Pons (tissue), 1 donor: ENCODE results near the gene GNB1L.

Source experiments
- DNase-seq: peaks from one replicate; pipeline ENCODE4 v3.0.0-alpha.2; 2016; ENCODE audit warnings: low spot score

GNB1L gene, protein sequence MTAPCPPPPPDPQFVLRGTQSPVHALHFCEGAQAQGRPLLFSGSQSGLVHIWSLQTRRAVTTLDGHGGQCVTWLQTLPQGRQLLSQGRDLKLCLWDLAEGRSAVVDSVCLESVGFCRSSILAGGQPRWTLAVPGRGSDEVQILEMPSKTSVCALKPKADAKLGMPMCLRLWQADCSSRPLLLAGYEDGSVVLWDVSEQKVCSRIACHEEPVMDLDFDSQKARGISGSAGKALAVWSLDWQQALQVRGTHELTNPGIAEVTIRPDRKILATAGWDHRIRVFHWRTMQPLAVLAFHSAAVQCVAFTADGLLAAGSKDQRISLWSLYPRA

DNA sequence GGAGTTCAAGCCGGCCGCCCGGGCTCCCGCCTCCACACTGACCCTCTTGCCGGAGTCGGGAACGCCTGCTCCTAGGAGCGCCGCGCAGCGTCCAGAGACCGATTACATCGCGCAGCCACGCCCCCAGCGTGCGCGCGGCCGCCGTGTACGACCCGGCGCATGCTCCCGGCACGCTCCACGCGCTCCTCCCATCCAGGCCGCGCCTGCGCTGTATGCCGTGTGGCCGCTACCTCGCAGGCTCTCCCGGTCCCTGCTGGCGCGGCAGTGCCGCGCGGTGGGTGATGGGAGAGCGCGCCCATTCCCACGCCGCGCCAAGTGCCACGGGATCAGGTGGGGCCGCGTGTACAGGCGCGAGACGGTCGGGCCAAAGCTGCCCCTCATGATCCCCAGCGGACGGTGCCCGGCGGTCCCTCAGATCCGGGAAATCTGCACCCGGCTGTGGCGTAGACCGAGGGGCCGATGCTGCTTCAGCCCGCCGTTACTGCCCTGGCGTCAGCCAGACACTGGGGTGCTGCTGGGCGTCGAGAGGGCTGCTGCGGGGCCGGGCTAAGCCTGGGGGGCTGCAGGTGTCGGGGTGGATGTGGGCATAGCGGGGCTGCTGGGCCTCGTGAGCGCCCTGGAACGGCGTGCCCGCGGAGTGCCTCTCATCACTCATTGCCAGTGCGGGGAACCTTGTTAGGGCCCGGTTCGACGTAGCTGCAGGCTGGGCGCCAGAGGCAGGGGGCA, at the start of gene GNB1L, which contains the start of gene RTL10:
TSS of gene GNB1L (minus strand) at position 97 of the 726 bp plus-strand sequence. CDS start 33,519 bp downstream, outside the sequence.
TSS of gene RTL10 (minus strand) at position 97 of the 726 bp plus-strand sequence. CDS start 2,613 bp downstream, outside the sequence.
- DNase-seq = peak; percentile 95

DNA sequence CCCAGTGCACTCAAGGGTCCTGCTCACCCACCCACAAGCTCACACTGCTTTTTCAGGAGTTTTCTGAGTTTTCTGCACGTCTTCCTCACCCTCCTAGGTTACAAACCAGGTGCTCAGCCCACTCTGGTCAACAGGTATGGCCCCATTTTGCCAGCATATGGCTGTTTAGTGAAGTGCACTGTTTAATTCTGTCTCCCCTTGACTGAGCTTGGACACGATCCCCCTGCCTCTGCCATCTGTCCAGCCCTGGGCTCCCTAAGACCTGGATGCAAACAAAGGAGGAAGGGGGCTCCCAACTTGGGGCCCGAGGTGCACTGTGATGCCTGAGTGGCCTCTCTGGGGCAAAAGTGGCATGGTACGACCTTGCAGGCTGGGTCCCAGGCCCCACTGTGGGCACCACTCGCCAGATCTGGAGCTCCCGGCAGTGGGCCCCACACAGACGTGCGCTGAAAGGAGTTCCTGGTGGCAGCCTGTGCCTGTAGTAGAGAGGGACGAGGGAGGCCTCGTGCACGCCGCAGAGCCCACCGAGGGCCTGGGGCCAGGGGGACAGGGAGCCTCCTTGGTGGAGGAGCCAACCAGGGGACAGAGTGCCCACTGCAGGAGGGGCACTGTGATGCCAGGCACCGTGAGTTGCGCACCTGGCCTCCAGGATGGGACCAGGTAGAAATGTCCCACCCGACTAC, 49.6 kb upstream of the GNB1L start:
- no peak for DNase-seq

DNA sequence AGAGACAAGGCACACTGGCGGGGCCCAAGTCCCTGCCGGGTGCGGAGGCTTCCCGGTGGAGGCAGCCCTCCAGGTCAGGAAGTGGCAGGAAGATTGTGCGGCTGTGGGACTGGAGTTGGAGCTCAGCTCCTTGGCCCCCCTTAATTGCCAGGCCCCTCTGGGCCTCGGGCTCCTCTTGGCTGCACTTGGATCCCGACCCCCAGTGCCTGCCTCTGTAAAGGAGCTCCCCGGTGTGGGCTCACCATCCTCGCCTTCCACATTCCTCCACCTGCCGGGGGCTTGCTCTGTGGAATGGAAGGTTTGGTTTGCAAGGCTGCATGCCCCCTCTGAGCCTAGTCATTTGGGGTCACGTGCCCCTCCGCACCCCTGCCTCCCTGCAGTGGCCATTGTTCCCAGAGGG, 48.8 kb upstream of the GNB1L start:
- DNase-seq = no peak

DNA sequence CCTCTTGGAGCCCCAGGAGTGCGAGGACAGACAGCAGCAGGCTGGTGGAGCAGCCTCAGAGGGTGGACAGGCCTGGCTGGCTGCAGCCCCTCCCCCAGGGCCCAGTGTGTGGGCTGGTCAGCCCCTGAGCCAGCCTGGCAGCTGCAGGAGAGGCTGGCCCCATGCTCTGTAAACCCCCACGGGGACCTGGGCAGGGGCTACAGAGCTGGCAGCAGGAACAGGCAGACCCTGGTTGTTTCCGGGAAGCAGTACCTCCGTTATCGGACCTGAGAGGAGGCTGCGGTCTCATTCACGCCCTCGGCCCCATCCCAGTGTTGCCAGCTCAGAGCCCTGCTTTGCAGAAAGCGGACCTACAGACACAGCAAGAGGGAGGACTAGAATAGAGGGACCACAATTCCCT, 48.4 kb upstream of the GNB1L start:
- no peak for DNase-seq

DNA sequence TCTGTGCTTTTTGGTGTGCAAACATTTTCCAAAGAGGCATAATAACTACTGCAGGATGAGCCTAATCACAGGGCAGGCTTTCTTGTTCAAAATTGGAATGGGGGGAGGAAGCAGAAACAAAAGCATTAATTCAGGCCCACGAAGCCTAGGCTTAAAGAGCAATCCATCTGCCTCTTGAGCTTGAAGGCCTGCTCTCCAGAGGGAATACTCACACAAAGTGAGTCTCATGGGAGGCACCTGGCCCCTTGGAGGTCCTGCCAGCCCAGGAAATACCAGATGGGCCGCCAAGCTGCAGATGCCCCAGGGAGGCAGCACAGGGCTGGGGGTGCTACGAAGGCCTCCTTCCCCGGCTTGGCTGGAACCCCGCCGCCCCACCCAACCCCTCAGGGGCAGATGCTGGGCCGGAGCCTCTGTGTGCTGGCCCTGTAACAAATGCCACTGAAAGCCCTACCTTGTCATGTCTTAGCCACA, 47.6 kb upstream of the GNB1L start:
- no peak for DNase-seq

DNA sequence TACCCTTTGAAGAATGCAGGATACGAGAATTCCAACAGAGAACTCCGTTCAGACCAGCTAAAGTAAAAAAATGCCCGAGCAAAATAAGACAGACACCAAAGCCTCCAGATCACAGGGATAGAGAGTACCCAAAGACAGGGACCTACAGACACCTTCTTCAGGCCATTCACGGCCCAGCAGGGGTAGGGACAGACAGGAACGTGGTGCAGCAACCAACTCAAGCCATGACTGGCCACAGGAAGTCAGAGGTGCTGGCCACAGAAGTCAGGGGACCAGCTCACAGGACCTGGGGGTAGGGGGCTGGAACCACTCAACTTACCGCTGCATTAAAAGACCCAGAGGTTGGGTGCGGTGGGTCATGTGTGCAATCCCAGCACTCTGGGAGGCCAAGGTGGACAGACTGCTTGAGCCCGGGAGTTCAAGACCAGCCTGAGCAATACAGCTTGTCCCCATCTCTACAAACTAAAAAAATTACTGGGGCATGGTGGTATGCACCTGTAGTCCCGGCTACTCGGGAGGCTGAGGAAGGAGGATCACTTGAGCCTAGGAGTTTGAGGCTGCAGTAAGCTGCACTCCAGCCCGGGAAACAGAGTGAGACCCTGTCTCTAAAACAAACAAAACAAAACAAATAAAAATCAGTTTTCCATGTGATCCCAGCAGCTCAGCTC, 47.0 kb upstream of the GNB1L start:
- no peak for DNase-seq

DNA sequence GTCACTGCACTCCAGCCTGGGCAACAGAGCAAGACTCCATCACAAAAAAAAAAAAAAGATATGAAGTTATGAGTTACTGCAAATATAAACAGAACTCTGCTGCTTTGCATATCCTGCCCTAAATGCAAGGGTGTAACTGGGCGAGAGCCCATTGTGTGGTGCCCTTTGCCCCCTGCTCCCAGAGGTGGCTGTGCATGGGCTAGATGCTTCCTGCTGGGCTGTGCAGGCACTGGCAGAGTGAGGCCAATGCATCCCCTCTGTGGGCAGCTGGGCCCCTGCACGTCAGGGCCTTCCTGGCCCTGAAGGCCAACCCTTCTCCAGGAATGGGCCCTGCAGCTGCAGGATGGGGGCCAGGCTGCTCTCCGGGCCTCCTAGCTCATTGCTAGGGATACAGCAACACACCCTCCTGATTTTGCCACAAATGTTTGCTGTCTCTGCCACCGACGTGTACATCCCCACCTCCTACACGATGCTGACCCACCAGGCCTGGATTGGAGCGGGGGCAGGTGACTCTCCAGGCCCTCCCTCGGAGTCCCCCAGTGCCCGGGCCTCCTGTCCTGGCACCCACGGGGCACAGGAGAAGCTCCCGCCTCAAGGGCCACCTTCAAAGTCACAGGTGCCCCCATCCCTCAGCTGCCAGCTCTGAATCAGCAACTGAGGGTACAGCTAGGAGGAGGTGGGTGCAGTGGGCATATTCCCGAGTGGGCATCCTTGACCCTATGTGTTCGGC, 46.2 kb upstream of the GNB1L start:
- DNase-seq = no peak

DNA sequence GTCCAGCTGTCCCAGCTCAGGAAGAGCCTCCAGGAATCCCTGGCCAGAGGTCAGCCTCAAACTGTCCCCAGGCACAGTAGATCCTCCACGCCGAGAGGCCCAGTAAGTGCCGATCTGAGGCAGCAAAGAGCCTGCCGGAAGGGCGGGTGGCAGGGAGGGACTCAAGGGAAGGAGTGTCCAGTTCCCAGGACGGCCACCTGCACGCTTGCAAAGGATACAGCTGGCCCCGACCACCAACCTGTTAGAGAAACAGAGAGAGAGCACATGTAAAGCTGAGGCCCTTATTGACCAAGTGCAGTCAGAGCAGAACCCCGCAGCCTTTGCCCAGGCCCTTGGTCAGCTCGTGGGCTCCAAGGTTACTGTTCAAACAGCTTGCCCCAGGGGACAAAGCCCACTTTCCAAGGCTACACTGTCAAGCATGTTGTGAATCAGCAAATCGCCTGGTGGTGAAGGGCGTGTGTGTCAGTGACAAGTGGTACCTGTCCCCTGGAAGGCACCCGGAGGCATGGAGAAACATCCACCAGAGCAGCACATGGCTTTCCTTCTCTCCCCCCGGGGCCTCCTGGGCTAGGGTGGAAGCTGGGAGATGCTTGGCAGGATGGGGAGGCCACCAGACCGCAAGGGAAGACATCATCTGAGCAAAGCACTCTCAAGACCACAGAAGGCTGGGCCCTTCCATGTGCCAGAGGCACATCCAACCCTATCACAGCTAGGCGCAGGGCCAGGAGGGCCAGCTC, 44.3 kb upstream of the GNB1L start:
- no peak for DNase-seq

DNA sequence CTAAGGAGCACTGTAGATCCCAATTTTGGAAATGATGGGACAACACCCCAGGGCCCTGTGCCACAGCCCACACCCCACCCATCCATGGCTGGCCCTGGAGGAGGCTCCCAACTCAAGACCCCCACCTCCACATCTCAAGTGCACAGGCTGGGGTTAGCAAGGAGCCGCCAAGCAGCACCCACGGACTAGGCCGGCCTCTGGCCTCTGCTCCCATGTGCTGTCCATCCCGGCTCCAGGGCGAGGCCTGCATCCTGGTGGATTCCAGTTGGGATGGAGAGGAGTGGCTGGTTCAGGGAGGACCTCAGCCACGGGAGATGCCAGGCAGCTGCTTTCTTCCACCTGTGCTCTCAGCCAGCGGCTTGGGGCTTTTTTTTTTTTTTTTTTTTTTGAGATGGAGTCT, 43.5 kb upstream of the GNB1L start:
- DNase-seq = no peak

DNA sequence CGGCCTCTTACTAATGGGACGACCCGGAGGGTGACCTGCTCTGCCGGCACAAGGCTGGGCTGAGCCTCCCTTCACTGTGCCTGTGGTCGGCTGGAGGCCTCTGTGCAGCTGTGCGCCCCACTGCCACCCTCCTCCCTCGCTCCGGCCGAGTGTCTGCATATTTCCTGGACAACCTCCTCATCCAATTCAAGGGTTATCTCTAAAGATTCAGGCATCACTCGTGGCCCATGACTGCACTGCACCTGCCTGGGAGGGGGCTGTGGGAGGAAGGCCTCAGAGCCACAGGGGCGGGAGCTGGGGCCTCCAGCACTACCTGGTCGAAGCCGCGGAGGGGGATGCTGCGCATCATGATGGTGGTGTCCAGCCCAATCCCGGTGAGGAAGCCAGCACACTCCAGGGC, 43.1 kb upstream of the GNB1L start:
- DNase-seq = no peak

DNA sequence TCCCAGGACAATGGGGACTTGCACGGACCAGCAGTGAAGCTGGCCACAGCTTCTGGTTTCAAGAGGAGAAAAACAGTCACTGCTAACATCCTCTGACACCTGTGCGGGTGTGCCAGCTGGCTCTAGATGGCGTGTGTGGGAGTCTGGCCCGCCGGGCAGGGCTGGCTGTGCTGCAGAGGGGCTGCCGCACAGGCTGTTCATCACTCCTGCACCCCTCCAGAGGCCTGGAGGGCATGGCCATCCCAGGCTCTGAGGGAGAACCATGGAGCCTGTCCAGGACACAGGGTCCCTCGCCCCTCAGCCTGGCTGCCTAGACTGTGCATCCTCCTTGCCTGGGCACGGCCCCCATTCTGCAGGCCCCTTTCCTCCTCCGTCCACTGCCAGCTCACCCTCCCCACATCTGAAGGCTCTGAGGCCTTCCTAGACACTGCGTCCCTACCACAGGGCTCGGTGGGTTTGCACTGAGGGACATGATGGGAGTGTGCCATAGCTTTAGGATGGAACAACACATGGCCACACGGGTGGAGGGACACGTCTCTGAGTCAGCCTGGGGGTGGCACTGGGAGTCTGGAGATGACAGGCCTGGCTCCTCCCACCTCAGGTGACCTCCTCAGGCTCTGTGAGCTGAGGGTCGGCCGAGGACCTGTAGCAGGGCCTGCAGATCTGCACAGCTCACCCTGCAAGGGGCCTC, 42.1 kb upstream of the GNB1L start:
- DNase-seq = no peak

DNA sequence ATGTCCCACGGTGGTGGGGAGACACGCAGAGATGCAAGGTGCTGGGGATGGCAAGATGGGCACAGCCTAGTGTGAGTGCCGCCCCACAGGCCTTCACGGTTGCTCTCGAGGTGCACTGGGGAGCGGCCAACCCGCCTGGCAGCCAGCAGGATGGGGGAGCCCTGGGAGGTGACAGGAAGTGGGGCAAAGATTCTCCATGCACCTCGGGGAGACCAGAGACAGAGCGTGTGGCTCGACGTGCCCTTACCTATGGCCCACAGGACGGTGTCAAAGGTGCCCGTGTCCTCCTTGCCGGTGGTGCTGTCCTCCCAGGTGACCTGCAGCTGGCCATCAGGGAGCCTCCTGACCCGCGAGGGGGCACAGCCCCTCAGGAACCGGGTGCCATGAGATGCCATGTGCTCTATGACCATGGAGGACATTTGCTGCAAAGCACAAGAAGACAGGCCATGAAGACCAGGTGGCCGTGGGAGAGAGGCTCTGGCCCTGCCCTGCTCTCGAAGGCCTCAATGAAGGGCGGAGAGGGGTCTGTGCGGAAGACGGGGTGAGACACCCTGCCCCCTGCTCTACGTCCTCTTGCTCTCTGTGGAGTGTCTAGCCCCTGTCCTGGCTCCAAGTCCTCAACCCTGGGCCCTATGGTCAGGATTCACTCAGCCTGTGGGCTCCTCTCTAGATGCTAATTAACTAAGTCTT, 40.6 kb upstream of the GNB1L start:
- no peak for DNase-seq

DNA sequence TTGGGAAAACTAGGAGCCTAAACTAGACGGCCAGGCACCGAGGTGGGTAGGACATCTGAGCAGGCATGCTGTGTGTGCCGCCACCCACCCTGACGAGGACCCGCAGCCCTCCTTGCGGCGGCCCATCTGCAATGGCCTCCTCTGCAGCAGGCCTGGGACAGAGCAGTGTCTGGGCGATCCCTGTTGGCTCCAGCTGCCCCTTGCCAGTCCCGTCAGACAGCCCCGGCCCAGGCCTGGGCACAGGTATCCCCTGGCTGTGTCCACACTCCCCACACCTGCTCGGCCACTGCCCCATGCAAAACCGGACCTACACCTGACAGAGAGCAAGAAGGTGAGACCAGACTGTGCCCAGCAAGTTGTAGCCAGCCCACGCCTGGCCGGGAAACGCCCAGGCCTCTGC, 38.7 kb upstream of the GNB1L start:
- DNase-seq = no peak

DNA sequence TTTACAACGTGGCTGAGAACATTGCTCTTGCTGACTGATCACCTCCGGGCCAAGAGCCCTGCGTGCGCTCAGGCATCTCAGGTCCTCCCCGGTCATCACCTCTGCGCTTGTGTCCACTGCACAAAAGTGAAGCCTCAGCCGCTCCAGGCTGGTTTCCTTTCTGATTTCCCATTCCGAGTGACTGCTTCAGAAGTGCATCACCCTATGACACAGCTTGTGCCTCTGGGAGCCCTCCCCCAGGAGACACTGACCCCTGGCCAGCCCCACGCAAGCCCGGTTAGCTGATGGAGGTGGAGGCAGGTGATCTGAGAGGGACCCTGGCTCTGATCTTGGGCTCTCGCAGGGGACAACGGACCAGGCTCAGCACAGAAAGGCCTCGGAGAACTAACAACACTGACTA, 38.3 kb upstream of the GNB1L start:
- no peak for DNase-seq

DNA sequence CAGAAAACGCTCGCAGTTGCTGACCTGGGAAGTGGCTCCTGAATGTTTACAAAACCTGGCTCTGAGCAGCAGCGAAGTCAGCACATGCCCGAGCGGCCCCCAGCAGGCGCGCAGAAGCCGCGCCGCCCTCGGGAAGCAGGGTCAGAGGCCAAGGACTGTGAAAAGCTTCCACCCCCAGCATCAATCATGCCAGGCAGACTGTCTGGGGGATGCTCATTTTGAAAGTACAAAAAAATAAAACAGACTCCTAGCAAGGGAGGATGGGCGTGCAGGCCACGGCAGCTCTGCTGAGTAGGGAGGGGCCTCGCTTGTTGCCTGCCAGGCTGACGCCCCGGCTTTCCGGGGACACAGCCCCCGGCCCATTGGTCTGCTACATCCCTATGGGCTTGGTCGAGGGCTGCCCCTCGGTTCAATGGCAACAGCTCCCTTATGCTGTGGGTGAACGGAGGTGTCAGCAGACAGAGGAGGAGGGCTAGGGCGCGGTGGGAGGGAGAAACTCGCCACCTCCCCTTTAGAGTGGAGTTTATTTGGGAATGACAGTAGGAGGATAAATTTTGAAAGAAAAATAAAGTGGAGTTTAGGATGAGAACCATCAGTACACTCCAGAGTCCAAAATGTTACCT, 37.7 kb upstream of the GNB1L start:
- no peak for DNase-seq

DNA sequence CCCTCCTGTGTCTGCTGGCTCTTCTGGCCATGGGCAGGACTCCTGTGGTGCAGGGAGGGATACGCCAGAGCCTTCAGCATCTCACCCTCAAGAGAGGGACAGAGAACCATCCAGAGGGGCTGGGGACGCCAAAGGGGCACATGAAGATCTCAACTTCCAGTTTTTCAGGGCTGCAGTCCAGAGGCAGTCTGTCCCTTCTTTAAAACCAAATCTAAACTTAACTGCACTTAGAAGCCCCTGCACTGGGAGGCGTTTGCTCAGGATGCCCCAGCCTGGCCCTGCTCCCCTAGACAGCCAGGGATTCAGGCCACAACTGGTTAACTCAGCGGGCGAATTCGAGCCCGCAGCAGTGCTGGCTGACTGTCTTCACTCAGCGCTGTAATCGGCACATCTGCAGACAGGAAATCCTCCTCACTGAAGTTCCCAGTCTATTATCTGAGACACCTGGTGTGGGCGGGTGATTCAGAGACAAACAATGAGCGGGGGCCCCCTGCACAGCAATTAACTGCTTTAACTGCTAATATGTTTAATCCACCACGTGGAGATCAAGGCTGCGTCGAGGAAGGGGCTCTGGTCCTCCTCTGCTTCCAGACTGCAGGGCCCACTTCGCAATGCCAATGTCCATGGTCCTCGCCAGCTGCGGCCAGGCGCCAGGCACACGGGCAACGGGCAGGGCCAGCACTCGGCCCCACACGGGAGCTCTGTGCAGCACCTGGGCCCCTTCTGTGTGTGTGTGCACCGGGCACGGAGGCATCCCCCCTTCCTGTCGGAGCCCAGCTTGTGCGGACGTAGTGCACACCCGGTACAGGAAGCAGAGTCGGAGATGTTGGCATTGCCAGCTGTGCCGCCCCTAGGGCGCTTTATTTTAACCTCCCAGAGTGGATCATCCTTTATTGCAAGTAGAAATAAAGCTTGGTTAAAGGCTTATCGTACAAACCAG, 36.9 kb upstream of the GNB1L start:
- no peak for DNase-seq

DNA sequence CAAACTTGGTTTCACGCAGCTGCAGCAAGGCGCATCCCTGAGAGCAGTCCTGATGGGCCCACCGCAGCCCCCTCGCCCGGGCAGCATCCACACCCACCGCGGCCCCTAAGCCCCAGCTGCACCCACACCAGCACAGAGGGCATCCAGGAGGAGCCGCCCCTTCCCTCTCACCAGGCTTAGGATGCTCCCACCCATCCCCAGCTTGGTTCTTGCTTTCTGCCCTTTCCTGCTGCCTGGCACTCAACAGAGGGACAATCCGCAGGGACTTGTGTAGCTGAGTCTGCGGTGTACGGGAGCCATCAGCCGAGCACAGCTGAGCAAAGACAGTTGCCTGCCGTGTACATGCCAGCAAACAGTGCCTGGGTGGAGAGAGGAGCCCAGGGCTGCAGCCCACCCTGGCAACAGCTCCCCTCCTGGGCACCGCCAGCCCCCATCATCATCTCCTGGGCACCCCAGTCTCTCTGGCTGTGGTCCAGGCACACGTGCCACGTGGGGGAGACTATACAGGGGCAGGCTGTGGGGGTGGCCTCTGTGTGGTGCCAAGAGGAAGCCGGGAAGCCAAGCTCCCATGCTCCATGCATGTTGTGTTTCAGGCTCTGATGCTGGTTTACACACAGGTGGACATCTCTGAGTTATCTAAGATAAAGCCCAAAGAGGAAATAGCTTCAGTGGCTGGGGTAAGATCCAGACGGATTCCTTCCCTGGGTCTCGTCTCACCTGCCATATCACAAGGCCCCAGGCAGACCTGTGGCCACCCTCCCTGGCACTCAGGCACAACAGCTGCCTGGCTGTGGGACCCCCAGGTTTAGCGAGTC, 36.0 kb upstream of the GNB1L start:
- no peak for DNase-seq
